Measurements from ENCODE around the gene SOX10.

Gene SOX10

GRCh38 chr22:38016182-38017151 is 32.1 kb upstream of the SOX10 start:
- DNase-seq (ENCODE audit: low read depth), result no peak

- DNase-seq (ENCODE audit: low read depth), result no peak
These were observed 29.7 kb upstream of the SOX10 start for GRCh38 chr22:38014083-38014482.

- no peak for DNase-seq (ENCODE audit: low read depth)
These were observed 28.3 kb upstream of the SOX10 start for GRCh38 chr22:38012604-38013072.

GRCh38 chr22:38009000-38009806 is 24.8 kb upstream of the SOX10 start:
- no peak for DNase-seq (ENCODE audit: low read depth)

- DNase-seq (ENCODE audit: low read depth), result no peak
These were observed 23.1 kb upstream of the SOX10 start for GRCh38 chr22:38007330-38007902.

- no peak for DNase-seq (ENCODE audit: low read depth)
These were observed 22.6 kb upstream of the SOX10 start for GRCh38 chr22:38006906-38007305.

GRCh38 chr22:38005943-38006342 is 21.6 kb upstream of the SOX10 start:
- DNase-seq (ENCODE audit: low read depth), result no peak

GRCh38 chr22:37999640-38000272 is 15.4 kb upstream of the SOX10 start:
- no peak for DNase-seq (ENCODE audit: low read depth)

- no peak for DNase-seq (ENCODE audit: low read depth)
These were observed 14.9 kb upstream of the SOX10 start for GRCh38 chr22:37999236-37999635.

GRCh38 chr22:37998543-37998942 is 14.2 kb upstream of the SOX10 start:
- DNase-seq (ENCODE audit: low read depth), result no peak

- no peak for DNase-seq (ENCODE audit: low read depth)
These were observed 12.3 kb upstream of the SOX10 start for GRCh38 chr22:37996515-37997246.

- DNase-seq (ENCODE audit: low read depth), result no peak
These were observed 11.7 kb upstream of the SOX10 start for GRCh38 chr22:37996079-37996478.

- no peak for DNase-seq (ENCODE audit: low read depth)
These were observed 11.1 kb upstream of the SOX10 start for GRCh38 chr22:37995460-37995859.

- no peak for DNase-seq (ENCODE audit: low read depth)
These were observed 10.6 kb upstream of the SOX10 start for GRCh38 chr22:37994982-37995381.

GRCh38 chr22:37994049-37994448 is 9.7 kb upstream of the SOX10 start:
- no peak for DNase-seq (ENCODE audit: low read depth)

- no peak for DNase-seq (ENCODE audit: low read depth)
These were observed 7.5 kb upstream of the SOX10 start for GRCh38 chr22:37991731-37992442.

GRCh38 chr22:37990862-37991261 is 6.5 kb upstream of the SOX10 start:
- DNase-seq (ENCODE audit: low read depth), result no peak

- no peak for DNase-seq (ENCODE audit: low read depth)
These were observed 5.9 kb upstream of the SOX10 start for GRCh38 chr22:37990301-37990700.

GRCh38 chr22:37989146-37990045 is 5.0 kb upstream of the SOX10 start:
- DNase-seq (ENCODE audit: low read depth), result no peak

- DNase-seq (ENCODE audit: low read depth), result no peak
These were observed 2.0 kb upstream of the SOX10 start for GRCh38 chr22:37986371-37986770.

All from activated T-cell treated with anti-CD3 and anti-CD28 coated beads for 1 hour (primary cell).